Fibroblast of villous mesenchyme (primary cell): ENCODE results near the gene EGR4. TPM values are rescaled to one million over a fixed set of nuclear protein-coding genes. Genes with fewer than 3 reads are reported as not detected.

Source experiments
- DNase-seq: peaks from one replicate; pipeline ENCODE4 v3.0.0-alpha.2; 2010; ENCODE audit warnings: low read depth
- H3K4me3 ChIP-seq: 2 replicates; pipeline ENCODE4 v1.5.1; 2011; ENCODE audit warnings: low read depth, mild to moderate bottlenecking, low read length
- total RNA-seq: library from RNA; depleted of rRNA; stranded (reverse); fragments of >200 nt; gene quantifications from 2 replicates; pipeline ENCODE4 v1.2.3, GENCODE V29; 2012
- TF ChIP-seq, protein P1 (sequence below): IDR thresholded peaks from 2 replicates; pipeline ENCODE4 v1.5.1; 2012; ENCODE audit warnings: low read depth, mild to moderate bottlenecking, low read length; ENCODE audit not compliant: insufficient read depth

Gene EGR4
- total RNA-seq, result not detected in 2 replicates

DNA sequence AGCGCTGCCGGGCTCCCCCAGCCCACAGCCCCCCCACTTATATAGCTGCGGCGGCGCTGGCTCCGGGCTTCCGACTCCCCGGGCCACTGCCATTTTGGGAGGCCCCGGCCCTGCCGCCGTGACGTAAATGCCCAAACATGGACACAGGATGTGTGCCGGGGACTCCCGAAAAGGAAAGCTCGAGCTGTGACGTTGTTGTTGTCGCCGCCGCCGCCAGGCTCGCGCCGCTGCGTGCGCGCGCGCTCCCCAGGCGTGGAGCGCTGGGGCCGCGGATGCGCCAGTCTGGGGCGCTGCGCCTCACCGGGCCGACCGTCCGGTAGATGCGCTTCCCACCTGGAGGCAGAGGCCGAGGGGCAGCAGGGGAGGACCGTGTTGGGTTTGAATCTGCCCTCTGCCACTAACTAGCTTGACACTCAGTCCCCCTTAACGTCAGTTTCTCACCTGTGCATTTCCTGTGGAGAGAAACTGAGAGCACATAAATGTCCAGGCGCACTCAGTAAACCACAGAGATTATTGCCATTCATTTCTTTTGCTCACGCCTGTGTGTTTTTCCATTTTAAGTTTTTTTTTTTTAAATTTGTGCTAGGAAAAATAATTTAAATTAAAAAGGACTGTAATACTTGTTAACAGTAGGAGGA lies at the start of gene EGR4:
EGR4 (minus strand) TSS at position 15 of the 638 bp plus-strand sequence. CDS start 231 bp downstream, outside the sequence.
- DNase-seq, result peak; percentile 64
- TF ChIP-seq, protein P1, sequence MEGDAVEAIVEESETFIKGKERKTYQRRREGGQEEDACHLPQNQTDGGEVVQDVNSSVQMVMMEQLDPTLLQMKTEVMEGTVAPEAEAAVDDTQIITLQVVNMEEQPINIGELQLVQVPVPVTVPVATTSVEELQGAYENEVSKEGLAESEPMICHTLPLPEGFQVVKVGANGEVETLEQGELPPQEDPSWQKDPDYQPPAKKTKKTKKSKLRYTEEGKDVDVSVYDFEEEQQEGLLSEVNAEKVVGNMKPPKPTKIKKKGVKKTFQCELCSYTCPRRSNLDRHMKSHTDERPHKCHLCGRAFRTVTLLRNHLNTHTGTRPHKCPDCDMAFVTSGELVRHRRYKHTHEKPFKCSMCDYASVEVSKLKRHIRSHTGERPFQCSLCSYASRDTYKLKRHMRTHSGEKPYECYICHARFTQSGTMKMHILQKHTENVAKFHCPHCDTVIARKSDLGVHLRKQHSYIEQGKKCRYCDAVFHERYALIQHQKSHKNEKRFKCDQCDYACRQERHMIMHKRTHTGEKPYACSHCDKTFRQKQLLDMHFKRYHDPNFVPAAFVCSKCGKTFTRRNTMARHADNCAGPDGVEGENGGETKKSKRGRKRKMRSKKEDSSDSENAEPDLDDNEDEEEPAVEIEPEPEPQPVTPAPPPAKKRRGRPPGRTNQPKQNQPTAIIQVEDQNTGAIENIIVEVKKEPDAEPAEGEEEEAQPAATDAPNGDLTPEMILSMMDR, result no peak
- peak within 1 kb of the TSS; percentile 39 for H3K4me3 ChIP-seq

DNA sequence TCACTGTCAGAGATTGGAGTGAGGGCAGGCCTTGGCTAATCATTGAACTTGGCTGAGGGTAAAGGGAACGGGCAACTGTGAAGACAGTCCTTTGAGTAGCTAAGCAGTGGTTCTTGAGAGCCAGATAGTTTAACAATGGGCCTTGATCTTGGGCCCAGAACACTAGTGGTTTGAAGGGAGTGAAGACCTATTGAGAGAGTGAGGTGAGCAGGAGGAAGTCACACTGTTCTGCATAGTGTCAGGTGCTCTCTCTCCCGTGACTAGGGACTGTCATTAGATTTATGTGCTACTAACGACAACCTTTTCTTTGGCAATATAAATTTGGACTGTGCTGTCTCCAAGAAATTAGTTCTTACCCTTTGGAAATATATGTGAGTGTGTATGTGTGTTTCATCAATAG lies 47.7 kb upstream of the EGR4 start:
- no peak for DNase-seq
- no peak overlapping the region for H3K4me3 ChIP-seq
- TF ChIP-seq, protein P1, result no peak

DNA sequence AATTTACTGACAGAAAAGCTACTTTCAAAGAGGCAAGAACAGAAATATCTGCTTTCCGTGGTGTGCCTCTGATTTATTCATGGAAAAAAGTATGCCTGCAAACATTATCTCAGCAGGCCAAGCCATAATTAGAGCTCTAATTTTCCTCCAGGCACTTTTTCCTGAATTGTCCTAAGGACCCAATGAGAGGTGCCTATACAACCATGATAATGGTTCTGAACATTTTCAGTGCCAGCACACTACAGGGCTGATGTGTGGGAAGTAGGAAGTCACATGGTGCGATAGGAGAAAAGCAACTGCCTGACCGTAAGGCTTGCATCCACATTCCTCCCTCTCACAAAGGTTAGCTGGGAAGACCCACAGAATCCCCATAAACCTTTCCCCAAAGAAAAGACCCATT lies 45.9 kb upstream of the EGR4 start:
- H3K4me3 ChIP-seq, result no peak overlapping the region
- no peak for DNase-seq
- TF ChIP-seq, protein P1, result no peak

DNA sequence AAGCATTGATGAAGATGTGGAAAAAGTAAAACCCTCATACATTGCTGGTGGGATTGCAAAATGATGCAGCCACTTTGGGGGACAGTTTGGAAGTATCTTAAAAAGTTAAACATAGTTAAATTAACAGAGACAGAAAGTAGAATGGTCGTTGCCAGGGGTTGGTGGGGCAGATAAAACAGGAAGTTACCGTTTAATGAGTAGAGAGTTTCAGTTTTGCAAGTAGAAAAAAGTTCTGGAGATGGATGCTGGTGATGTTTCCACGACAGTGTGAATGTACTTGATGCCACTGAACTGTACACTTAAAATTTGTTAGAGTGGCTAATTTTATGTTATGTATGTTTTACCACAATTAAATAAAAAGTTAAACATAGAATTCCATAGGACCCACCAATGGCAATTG lies 44.5 kb upstream of the EGR4 start:
- no peak overlapping the region for H3K4me3 ChIP-seq
- DNase-seq, result no peak
- TF ChIP-seq, protein P1, result no peak

DNA sequence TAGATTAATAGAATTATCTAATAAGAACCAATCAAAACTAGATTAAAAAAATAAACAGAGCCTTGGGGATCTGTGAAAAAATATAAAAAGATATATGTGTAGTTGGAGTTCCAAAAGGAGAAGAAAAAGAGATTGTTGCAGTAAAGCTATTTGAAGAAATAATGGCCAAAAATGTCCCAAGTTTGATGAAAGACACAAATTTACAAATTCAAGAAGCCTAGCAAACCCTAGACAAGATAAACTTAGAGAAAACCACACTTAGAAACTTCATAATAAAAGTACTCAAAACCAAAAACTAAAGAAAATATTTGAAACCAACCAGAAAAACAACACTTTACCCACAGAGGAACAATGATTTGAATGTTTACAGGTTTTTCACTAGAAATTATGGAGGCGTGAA lies 41.3 kb upstream of the EGR4 start:
- H3K4me3 ChIP-seq, result no peak overlapping the region
- no peak for DNase-seq
- TF ChIP-seq, protein P1, result no peak

DNA sequence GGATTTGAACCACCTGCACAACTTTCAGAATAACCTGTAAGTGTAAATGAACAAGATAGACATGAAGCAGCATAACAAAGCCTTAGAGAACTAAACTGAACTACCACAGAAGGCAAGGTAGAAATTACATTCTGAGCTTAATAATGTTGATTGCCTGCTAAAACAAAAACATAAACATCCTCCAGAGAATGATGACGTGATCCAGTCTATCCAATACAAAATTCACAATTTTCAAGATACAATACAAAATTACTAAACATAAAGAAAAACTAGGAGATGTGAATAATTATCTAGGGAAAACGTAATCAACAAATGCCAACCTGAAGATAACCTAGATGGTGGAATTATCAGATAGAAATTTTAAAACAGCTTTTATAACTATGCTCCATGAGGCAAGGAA lies 40.7 kb upstream of the EGR4 start:
- H3K4me3 ChIP-seq, result no peak overlapping the region
- DNase-seq, result no peak
- TF ChIP-seq, protein P1, result no peak

DNA sequence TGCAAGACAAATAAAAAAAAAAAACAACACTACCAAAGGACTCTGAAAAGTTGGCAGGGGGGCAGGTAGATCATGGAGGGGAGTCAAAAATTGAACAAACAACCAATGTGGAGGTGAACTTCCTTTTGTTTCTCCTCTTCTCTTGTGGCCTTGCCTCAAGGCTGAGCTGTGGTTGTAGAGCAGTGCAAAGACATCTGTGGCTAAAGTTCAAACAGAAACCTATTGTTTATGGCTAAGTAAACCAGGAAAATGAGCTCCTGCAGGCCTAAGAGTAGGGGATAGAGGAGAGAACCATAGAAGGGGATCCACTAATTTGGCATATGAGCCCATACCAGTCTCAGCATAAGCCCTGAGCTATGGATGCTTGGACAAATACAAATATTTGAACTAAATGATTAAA lies 40.2 kb upstream of the EGR4 start:
- H3K4me3 ChIP-seq, result no peak overlapping the region
- TF ChIP-seq, protein P1, result no peak
- no peak for DNase-seq
